GM12865 (cell line): ENCODE data around the gene CHRNB1.

Source experiments
- DNase-seq: peaks from one replicate; pipeline ENCODE4 v3.0.0; 2010; ENCODE audit warnings: low read depth
- H3K4me3 ChIP-seq: 2 replicates; pipeline ENCODE4 v1.5.1; 2011; ENCODE audit warnings: mild to moderate bottlenecking, low read depth, low read length, control low read depth
- CTCF ChIP-seq: IDR thresholded peaks from 2 replicates; pipeline ENCODE4 v1.5.1; 2011; ENCODE audit warnings: low read length, control low read depth, low read depth, inconsistent platforms; ENCODE audit not compliant: insufficient read depth; ENCODE audit errors: missing control alignments

Gene CHRNB1

GRCh38 chr17:7408252-7408727 is 36.6 kb upstream of the CHRNB1 start:
- TF ChIP-seq CTCF = no peak
- H3K4me3 ChIP-seq = no peak overlapping the region
- no peak for DNase-seq

- H3K4me3 ChIP-seq = no peak overlapping the region
- no peak for DNase-seq
- TF ChIP-seq CTCF = no peak
Measured at GRCh38 chr17:7408863-7409262, 36.0 kb upstream of the CHRNB1 start.

- H3K4me3 ChIP-seq = no peak overlapping the region
- no peak for TF ChIP-seq CTCF
- DNase-seq = no peak
Measured at GRCh38 chr17:7409716-7410115, 35.1 kb upstream of the CHRNB1 start.

- no peak for DNase-seq
- no peak overlapping the region for H3K4me3 ChIP-seq
- no peak for TF ChIP-seq CTCF
Measured at GRCh38 chr17:7410634-7411426, 34.0 kb upstream of the CHRNB1 start.

GRCh38 chr17:7411427-7411750 is 33.5 kb upstream of the CHRNB1 start:
- H3K4me3 ChIP-seq = no peak overlapping the region
- TF ChIP-seq CTCF = no peak
- DNase-seq = no peak

- no peak overlapping the region for H3K4me3 ChIP-seq
- no peak for TF ChIP-seq CTCF
- DNase-seq = no peak
Measured at GRCh38 chr17:7413346-7413985, 31.4 kb upstream of the CHRNB1 start.
